ENCODE results near the gene MAGI2.
"Not testable (repeated sequence)": the region's sequence is repeated elsewhere in the genome, so short reads cannot be mapped to it uniquely, and the experiment has no call there.

Gene MAGI2

DNA sequence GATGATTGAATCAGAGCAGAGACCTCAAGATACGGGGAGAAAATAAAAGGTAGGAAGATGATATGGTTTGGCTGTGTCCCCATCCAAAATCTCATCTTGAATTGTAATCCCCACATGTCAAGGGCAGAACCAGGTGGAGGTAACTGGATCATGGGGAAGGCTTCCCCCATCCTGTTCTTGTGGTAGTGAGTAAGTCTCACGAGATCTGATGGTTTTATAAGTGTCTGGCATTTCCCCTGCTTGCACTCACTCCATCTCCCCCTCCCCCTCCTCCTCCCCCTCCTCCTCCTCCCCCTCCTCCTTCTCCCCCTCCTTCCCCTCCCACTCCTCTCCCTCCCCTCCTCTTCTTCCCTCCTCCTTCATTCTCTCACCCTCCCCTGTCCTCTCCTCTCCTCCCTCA, 950.2 kb downstream of the MAGI2 start:
- not testable (repeated sequence) for DNase-seq (ENCODE audit: low read depth in 3 of 3, low spot score in 1 of 3)

DNA sequence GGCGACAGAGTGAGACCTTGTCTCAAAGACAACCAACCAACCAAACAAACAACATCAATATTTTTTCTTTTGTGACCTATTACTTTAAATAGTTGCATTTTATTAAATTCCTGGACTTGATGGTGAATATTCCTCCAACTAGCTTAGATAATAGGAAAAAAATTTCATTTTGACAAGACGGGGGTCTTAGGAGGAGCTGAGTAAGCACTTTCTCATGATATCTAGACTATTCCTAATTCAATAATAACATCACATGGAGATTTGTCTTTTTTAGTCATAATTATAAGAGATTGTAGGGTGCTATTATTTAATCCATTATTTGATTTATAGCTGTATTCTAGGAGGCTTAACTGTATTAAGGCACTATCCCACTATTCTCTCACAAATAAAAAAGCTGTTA, 952.4 kb downstream of the MAGI2 start:
- DNase-seq (ENCODE audit: low read depth in 3 of 3, low spot score in 1 of 3), result no peak

DNA sequence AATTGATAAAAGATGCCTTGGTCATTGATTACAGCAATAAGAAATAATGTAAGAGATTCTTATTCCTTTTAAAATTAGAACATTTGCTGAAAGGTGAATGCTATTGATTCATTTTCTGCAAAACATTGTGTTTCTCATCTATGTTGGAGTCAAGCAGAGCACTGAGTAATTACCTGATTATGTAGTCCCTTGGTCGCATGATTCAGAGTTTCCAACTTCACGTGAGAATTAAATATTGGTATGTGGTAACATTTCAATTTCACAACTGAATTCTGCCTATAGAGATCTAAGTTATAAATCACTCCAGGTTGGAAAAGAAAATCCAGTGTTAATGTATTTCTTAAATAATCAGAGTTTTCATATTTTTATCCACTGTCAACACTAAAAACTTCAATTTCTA, 953.5 kb downstream of the MAGI2 start:
- no peak for DNase-seq (ENCODE audit: low read depth in 3 of 3, low spot score in 1 of 3)

DNA sequence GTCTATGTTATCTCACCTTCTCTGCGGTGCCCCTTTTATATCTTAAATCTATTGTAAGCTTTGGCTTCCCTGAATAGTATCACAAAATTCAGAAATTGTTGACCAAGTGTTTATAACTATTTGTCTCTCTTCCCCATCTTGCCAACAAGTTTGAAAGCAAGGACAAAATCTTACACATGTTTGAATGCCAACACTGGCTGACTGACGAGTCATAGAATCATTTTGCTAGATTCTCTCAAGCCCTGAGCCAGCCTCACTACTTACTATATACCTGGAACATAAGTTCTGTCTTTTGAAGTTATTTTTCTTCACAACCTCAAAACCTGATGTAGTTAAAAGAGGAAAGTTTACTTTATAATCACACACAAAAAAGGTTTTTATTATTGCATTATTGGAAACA, 954.2 kb downstream of the MAGI2 start:
- DNase-seq (ENCODE audit: low read depth in 3 of 3, low spot score in 1 of 3), result no peak

DNA sequence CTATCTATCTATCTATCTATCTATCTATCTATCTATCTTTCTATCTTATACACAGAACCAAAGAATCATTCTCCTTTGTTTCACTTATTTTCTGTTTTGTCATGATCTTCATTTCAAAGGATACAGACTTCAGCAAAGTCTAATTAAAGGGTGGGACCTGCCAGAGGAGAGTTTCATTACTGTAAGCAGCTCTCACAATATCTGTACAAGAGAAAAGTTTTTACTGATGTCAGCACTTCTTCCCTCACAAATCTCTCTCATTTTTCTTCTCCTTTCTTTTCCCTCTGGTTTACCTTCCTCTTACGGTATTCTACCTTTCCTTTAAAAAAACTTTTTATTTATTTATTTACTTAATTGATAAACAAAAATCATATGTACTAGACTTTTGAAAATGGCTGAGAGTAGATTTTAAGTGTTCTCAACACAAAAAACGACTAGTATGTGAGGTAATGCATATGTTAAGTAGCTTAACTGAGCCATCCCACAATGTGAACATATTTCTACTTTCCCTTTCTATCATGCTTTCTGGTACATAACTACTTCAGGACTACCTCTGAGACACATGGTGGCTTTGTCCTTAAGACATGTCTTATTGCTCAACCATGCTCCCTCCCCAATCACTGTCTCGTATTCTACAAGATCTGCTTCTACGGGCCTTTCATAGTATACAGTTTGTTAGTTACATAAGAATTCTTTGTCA, 955.6 kb downstream of the MAGI2 start:
- DNase-seq (ENCODE audit: low read depth in 3 of 3, low spot score in 1 of 3), result no peak

DNA sequence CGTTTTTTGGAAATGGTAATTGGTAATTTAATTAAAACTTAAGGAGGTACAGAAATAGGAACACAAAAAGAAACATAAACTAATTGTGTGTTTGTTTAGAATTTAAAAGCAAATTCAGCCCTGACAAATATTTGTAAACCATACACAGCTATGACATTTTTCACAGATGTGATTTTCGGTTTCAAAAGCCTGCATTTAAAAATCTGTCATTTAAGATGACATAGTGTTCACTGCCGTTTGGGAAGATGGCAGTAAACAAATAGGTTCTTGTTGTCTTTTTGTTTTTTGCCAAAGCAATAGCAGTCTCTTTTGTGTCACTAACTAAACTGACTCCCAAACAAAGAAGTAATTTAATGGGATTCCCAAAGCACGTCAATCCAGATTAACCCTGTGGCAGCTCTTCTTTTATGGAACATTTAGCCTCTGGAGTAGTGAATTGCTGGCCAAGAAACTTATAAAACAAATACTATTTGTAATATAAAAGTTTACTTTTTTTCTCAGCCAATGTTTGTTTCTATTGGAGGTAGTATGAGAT, 957.3 kb downstream of the MAGI2 start:
- DNase-seq (ENCODE audit: low read depth in 3 of 3, low spot score in 1 of 3), result no peak

DNA sequence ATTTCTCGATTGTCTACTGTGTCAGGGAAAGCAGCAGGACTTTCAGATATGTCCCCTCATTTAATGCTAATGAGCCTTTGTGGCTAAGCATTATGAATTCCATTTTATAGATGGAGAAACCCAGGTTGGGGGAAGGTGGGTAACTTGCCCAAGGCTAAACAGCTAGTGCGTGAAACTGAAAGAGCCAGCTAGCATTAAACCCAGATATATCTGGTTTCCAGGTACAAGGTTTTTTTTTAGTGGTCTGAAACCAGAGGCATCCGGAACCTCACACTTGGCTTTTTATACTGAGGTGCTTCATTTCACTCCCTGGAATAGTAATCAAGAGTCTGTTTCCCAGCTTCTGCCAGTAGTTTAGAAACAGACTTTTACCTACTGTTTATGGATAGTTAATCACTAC, 960.1 kb downstream of the MAGI2 start:
- no peak for DNase-seq (ENCODE audit: low read depth in 3 of 3, low spot score in 1 of 3)

DNA sequence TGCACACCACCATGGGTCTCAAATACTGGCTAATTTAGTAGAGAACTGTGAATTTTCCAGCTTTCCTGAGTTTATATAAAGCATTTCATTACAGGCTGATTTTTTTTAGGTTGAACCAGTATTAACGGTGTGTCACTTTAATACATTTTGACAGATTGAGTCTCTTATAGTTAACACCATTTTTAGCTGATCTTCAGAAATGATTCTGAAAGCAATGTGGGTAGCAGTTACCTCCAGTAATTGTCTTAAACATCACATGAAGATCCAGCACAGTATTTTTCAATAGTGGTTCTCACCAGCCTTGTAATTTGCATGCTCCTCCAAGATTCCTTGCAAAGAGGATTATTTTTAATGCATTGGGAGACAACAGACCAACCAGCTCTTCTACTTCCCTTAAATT, 961.3 kb downstream of the MAGI2 start:
- DNase-seq (ENCODE audit: low read depth in 3 of 3, low spot score in 1 of 3), result no peak

DNA sequence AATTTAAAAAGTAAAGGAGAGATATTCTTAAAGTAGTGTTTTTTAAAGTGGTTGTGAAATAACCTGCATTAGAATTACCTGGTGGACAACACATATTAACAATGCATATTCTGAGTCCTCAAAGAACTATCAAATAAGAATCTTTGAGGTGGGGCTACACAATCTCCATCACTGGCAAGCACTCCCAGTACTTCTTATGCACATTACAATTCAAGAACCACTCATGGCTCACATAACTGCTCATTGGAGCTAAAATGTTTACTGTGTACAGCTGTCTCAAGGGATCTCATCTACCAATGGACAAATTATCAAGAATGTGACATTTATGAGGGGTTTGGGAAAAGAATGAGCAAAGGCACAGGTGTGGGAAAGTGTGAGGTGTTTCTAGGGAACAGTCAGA, 962.9 kb downstream of the MAGI2 start:
- no peak for DNase-seq (ENCODE audit: low read depth in 3 of 3, low spot score in 1 of 3)

DNA sequence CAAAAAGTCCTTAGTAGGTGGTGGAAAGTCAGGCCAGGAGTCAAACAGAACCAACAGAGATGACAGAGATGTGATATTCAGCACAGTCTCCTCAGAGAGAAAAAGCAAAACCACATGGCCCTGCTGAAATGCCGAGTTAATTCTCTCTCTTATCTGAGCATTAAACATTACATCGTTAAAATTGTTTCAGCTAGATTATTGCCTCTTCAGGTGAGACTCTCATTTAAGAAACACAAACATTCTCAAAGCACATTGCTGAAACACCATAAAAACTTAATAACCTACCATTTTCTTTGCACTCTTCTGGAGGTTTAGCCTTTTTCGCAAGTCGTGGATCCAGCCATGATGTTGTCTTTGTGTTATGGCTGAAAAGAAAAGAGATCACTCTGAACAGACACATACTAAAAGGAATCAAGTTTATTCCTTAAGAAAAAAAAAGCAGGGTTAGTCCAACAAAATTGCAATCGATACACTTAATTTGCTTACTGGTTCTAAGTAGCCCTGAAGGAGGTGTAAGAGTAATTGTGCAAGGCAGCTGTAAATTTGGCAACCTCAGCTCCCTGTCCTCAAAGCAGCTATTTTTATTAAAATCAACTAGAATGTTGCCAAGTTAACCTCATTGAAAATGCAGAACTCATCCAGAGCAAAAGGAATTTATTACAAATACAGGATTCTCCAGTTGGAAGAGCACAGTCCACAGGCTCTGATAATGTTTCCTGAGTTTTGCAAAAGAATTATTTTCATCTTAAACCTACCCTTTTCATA, 963.8 kb downstream of the MAGI2 start:
- DNase-seq (ENCODE audit: low read depth in 3 of 3, low spot score in 1 of 3), result no peak

DNA sequence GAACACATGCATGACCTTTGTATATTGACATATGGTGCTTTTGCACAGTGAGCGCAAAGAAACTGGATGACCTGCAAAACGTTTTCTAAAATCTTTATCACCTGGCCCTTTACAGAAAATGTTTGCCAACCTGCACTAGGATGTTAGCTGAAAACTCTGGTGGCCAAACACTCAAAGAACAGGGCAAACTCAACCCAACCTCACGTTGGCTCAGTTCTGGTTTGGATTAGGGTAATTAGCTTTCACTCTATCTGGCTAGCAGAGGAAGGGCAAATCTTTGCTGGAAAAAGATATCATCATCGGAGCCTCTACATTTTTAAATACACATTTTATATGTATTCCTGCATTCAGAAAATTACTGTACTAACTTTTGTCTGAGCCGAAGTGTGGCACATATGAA, 966.0 kb downstream of the MAGI2 start:
- DNase-seq (ENCODE audit: low read depth in 3 of 3, low spot score in 1 of 3), result no peak

DNA sequence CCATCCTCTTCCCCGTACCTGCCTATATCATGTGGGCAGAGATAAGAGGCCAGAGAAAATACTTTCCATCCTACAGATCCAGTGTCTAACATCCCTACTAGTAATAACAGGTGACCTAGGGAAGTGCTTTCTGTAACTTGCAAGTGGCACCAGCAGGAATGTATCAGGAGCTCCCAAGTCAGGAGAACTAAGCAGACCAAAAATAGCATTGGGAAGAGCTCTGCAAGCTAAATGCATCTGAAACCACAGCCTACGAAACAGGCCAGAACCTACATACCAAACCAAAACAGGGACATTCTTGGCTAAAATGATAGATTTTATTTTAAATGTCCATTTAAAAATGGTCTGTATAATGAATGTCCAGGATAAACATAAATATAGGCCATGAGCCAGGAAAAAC, 974.1 kb downstream of the MAGI2 start:
- DNase-seq (ENCODE audit: low read depth in 3 of 3, low spot score in 1 of 3), result no peak

DNA sequence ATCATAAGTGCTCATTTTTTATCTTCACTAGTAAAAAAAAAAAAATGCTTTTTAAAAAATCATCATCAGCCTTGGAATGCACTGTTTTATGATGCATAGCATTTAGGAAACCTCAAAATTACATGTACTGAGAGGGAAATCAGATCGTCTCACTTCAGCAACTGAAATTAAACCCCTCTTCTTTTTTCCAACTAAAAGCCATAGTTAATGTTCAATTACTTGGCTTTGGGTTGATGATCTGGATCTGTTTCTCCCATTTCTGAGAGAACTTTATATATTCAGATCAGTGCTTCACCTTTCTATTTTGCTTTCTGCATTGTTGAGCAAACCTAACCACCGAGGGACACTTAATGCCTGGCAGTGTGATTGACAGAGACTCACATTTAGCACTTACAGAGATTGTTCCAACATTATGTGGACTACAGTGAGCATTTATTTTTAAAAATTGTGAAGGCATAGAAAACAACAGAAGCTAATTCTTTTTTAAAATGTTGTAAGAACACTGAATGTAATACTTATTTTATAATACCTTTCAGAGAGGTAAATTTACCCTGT, 976.5 kb downstream of the MAGI2 start:
- no peak for DNase-seq (ENCODE audit: low read depth in 3 of 3, low spot score in 1 of 3)

DNA sequence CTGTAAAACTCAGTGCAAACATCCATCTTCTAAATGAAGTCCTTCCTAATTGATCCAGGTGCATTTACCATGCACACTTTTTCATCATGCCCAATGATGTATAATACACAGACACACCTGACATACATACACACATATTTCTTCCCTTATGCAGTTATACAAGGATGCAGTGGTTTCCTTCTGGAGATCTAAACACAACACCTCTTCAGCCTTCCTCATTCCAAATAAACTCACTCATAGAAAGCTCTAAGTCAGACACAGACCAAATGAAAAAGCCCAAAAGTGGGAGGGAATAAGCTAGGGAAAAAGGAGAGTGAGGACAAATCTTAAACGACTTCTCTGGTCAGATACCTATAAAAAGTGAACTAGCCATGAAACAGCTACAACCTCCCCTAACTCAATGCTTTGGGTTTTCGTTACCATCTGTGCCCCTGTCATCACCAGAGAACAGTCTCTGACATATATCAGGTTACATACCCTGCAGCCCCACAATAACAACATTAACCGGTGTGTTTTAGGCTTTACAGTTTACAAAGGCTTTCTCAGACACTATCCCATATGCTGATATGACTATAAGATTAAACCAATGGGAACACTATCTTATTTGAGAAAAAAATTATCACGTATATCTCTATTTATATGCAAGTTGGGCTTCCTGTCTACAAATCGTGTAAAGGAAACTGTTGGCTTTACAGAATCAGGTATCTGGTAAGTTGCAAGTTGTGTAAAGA, 979.7 kb downstream of the MAGI2 start:
- DNase-seq (ENCODE audit: low read depth in 3 of 3, low spot score in 1 of 3), result no peak

DNA sequence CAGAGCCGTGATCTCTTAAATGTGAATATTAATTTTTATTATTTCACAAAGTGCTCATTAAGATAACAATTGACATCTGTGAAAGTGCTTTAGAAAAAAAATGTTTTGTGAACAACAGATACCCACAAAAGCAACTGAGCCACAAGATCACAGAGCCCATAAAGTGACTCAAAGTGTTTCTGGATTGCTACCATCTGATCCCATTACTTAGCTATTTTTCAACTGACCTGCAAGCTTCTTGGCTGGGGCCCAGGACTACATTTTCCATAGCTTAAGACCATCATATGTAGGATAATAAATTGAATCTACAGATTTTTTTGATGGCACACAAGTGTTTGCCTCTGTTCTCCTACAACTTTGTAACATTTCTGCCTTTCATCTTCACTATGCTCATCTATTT, 980.4 kb downstream of the MAGI2 start:
- DNase-seq (ENCODE audit: low read depth in 3 of 3, low spot score in 1 of 3), result no peak

DNA sequence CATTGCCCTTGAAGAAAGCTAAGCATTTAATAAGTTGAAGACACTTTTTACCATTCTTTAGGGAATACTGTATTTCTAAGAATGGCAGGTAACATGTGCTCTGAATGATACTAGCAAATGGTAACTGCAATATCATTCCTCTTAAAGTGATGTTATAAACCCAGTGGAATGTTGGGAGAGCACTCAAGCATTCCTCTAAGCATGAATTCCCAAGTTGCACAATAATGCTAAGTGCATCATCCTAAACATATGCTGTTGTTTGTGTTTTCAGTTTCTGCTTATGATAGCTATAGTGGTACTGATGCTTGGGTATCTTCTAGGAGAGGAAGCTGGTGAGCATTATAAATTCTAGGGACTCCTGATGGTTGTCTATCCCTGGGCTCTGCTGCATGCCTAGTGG, 980.9 kb downstream of the MAGI2 start:
- no peak for DNase-seq (ENCODE audit: low read depth in 3 of 3, low spot score in 1 of 3)

DNA sequence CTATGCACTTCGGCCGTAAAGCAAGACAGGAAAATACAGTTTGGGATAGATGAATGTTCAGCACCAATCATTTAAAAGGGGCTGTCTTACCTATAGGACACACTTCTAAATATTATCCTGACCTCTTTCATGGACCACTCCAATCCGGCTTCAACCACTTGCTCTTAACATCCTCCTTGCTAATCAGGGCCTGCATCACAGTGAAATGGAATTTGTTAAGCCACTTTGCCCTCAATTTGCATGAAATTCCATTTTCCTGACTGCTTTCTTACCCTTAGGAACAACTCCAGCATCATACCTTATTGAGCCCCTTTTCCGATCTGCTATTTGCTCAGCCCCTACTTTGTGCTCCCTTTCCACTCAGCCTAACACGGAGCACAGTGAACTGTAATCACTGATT, 987.6 kb downstream of the MAGI2 start:
- DNase-seq (ENCODE audit: low read depth in 3 of 3, low spot score in 1 of 3), result no peak

DNA sequence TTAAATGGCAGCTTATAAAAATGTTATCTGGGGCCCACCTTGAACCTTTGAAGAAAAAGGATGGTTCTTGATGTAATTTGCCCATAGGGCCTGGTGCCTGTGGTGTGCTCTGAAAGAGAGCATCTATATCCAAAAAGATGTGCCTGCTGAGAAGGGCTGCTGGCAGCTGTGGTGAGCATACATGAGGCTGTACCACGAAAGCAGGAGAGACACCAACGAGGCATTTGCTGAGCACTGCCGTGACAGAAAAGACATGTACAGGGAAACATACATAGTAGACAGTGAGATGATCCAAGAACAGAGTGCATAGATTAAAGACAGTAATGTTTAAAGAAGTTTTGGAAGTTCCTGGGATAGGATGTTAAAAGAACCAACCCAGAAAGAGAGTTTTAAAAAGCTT, 990.4 kb downstream of the MAGI2 start:
- no peak for DNase-seq (ENCODE audit: low read depth in 3 of 3, low spot score in 1 of 3)

DNA sequence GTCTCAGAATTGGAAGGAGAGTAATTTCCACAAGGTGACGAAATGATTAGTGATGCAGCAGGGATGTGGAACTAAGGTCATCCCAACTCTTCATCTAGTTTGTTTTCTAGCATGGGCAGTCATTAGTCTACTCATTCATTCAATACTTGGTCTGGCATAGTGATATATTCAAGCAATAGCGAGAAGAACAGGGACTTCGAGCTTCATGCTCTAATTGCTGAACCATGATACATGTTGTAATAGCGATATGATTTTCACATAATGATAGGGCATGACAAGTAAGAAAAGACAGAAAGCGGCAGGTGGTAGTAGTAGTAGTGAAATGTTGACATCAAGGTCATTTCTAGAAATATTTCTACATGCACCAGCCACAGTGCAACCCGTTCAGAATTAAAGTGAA, 1002.8 kb downstream of the MAGI2 start:
- DNase-seq (ENCODE audit: low read depth in 3 of 3, low spot score in 1 of 3), result no peak

DNA sequence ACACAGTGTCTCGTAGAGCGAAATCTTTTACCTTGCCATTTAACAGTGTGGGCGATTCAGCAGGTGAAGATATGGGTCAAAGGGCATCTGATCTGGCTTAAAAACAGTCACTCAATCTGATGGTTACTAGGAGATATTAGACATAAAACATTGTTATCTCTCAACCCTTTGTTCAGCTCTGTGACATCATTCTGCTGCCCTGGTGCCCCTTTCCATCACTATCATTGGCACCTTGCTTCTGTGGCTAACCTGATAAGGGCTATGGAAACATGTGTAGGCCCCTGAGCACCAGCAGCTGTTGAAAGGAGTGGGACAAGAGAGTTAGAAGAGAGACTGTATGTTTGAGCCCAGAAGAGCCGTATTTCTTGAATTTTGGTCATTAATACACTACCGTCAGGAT, 1004.6 kb downstream of the MAGI2 start:
- DNase-seq (ENCODE audit: low read depth in 3 of 3, low spot score in 1 of 3), result no peak

DNA sequence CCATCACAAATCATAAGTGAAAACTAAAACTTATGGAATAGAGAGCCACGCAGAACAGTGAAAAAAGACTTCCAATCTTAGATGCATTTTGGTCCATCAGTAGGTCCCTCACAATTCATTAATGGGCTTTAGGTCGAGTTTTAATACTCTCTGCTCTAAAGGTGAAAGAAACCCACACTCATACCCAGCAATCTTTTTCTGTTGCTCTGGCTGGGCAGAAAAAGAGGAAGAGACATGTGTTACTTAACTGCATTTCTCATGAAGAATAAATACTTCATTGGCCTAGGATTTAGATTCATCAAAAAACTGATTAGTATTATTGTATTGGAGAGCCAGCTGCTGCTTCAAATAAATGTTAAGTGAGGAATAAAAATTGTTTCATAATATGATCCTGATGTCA, 1009.2 kb downstream of the MAGI2 start:
- no peak for DNase-seq (ENCODE audit: low read depth in 3 of 3, low spot score in 1 of 3)

DNA sequence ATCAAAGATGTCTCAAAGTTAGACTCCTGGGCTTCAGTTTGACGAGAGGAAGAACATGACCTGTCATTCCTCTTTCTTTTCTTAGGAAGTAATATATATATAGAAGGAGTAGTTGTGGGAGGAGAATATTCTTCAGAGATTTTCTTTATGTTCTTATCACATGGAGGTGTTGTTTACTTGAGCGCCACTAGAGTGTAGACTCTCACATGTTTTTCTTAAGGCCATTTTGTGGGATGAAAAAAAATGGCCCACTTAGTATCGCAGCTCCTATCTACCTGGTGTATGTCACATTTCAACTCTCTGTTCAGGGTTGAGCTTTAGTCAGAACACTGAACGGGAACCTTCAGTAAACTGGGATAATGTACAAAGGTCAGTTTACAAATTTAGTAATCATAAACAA, 1009.7 kb downstream of the MAGI2 start:
- no peak for DNase-seq (ENCODE audit: low read depth in 3 of 3, low spot score in 1 of 3)

Measured in stimulated activated CD4-positive, alpha-beta T cell treated with anti-CD3 and anti-CD28 coated beads, TNF-alpha, amount 100 ng/mL, for 1 hour (primary cell).